H9 (cell line): ENCODE results near the gene ACADSB. TPM values are rescaled to one million over a fixed set of nuclear protein-coding genes. Genes with fewer than 3 reads are reported as not detected.

Experiments used
- DNase-seq: peaks from one replicate; pipeline ENCODE4 v3.0.0-alpha.2; 2017
- H2AFZ ChIP-seq: one replicate; pipeline ENCODE4 v1.6.1; 2013; ENCODE audit warnings: mild to moderate bottlenecking, low read length, control low read depth, moderate library complexity
- H2AK5ac ChIP-seq: 2 replicates; pipeline ENCODE4 v1.6.1; 2013; ENCODE audit warnings: low read length, control low read depth, mixed read lengths; ENCODE audit not compliant: insufficient read length
- H2BK120ac ChIP-seq: one replicate; pipeline ENCODE4 v1.6.1; 2013; ENCODE audit warnings: low read depth, mild to moderate bottlenecking, low read length, control low read depth, inconsistent platforms; ENCODE audit not compliant: poor library complexity, severe bottlenecking
- H2BK12ac ChIP-seq: 2 replicates; pipeline ENCODE4 v1.6.1; 2013; ENCODE audit warnings: low read length, control low read depth, mixed read lengths, low read depth; ENCODE audit not compliant: insufficient read length
- H2BK15ac ChIP-seq: 2 replicates; pipeline ENCODE4 v1.6.1; 2013; ENCODE audit warnings: low read depth, low read length, control low read depth
- H2BK20ac ChIP-seq: one replicate; pipeline ENCODE4 v1.6.1; 2013; ENCODE audit warnings: low read depth, mild to moderate bottlenecking, low read length, control low read depth, inconsistent platforms; ENCODE audit not compliant: poor library complexity, severe bottlenecking
- H2BK5ac ChIP-seq: 2 replicates; pipeline ENCODE4 v1.6.1; 2013; ENCODE audit warnings: low read length, control low read depth, mixed read lengths; ENCODE audit not compliant: insufficient read length
- H3K14ac ChIP-seq: 2 replicates; pipeline ENCODE4 v1.6.1; 2013; ENCODE audit warnings: low read length, control low read depth; ENCODE audit not compliant: insufficient read depth
- H3K18ac ChIP-seq: 2 replicates; pipeline ENCODE4 v1.6.1; 2013; ENCODE audit warnings: low read depth, mild to moderate bottlenecking, mixed read lengths, low read length, control low read depth; ENCODE audit not compliant: insufficient read length
- H3K23ac ChIP-seq: 2 replicates; pipeline ENCODE4 v1.6.1; 2013; ENCODE audit warnings: low read length, control low read depth, mixed read lengths, low read depth; ENCODE audit not compliant: insufficient read length
- H3K23me2 ChIP-seq: 2 replicates; pipeline ENCODE4 v1.6.1; 2013; ENCODE audit warnings: low read depth, mild to moderate bottlenecking, mixed read lengths, low read length, control low read depth; ENCODE audit not compliant: insufficient read length, poor library complexity, severe bottlenecking
- H3K27ac ChIP-seq: 2 replicates; pipeline ENCODE4 v1.5.1; 2013; ENCODE audit warnings: low read length, control low read depth, mixed read lengths, low read depth; ENCODE audit not compliant: insufficient read length
- H3K27me3 ChIP-seq: 2 replicates; pipeline ENCODE4 v1.6.1; 2013; ENCODE audit warnings: low read length, control low read depth, inconsistent platforms; ENCODE audit not compliant: insufficient read depth
- H3K4ac ChIP-seq: 2 replicates; pipeline ENCODE4 v1.6.1; 2013; ENCODE audit warnings: low read depth, mild to moderate bottlenecking, control low read depth, inconsistent platforms, low read length, moderate library complexity
- H3K4me1 ChIP-seq: 2 replicates; pipeline ENCODE4 v1.6.1; 2013; ENCODE audit warnings: low read length, control low read depth, inconsistent platforms; ENCODE audit not compliant: insufficient read depth
- H3K4me2 ChIP-seq: 2 replicates; pipeline ENCODE4 v1.6.1; 2013; ENCODE audit warnings: low read length, control low read depth, mixed read lengths; ENCODE audit not compliant: insufficient read length, insufficient read depth
- H3K56ac ChIP-seq: 2 replicates; pipeline ENCODE4 v1.6.1; 2013; ENCODE audit warnings: low read depth, mild to moderate bottlenecking, mixed read lengths, low read length, control low read depth; ENCODE audit not compliant: insufficient read length
- H3K79me1 ChIP-seq: 2 replicates; pipeline ENCODE4 v1.6.1; 2013; ENCODE audit warnings: low read depth, mild to moderate bottlenecking, moderate library complexity, low read length, control low read depth, inconsistent platforms; ENCODE audit not compliant: insufficient read depth, poor library complexity, severe bottlenecking
- H3K79me2 ChIP-seq: 2 replicates; pipeline ENCODE4 v1.6.1; 2013; ENCODE audit warnings: low read length, control low read depth, inconsistent platforms; ENCODE audit not compliant: insufficient read depth
- H3K9ac ChIP-seq: 2 replicates; pipeline ENCODE4 v1.6.1; 2013; ENCODE audit warnings: low read length, control low read depth, mixed read lengths; ENCODE audit not compliant: insufficient read length; ENCODE audit errors: extremely low read depth
- H3K9me3 ChIP-seq: one replicate; pipeline ENCODE4 v1.6.1; 2013; ENCODE audit warnings: low read depth, low read length, inconsistent platforms; ENCODE audit not compliant: control insufficient read depth
- H3T11ph ChIP-seq: one replicate; pipeline ENCODE4 v1.6.1; 2013; ENCODE audit warnings: mild to moderate bottlenecking, low read length, control low read depth, inconsistent platforms
- H4K20me1 ChIP-seq: one replicate; pipeline ENCODE4 v1.6.1; 2013; ENCODE audit not compliant: control insufficient read depth, insufficient read length, insufficient read depth
- H4K5ac ChIP-seq: 2 replicates; pipeline ENCODE4 v1.6.1; 2013; ENCODE audit warnings: low read depth, mild to moderate bottlenecking, mixed read lengths, low read length, control low read depth; ENCODE audit not compliant: insufficient read length
- H4K8ac ChIP-seq: replicated peaks from 2 replicates; pipeline ENCODE4 v1.6.1; 2013; ENCODE audit warnings: low read length, control low read depth, mixed read lengths, low read depth; ENCODE audit not compliant: insufficient read length
- H4K91ac ChIP-seq: 2 replicates; pipeline ENCODE4 v1.6.1; 2013; ENCODE audit warnings: low read depth, mild to moderate bottlenecking, moderate library complexity, mixed read lengths, low read length, control low read depth; ENCODE audit not compliant: insufficient read length
- H3K27ac Mint-ChIP-seq, 3 experiments: 2 replicates in 2 of 3; 3 replicates in 1 of 3; pipeline ENCODE4 v1.8.0; 2020 to 2021; ENCODE audit warnings: mixed read lengths in 3 of 3, mild to moderate bottlenecking in 1 of 3, moderate library complexity in 1 of 3
- H3K27me3 Mint-ChIP-seq: 2 replicates; pipeline ENCODE4 v1.8.0; 2021; ENCODE audit warnings: low read depth, mild to moderate bottlenecking, moderate library complexity, mixed read lengths
- H3K36me3 Mint-ChIP-seq, 3 experiments: 2 replicates in 2 of 3; 3 replicates in 1 of 3; pipeline ENCODE4 v1.8.0; 2020 to 2021; ENCODE audit warnings: low read depth in 3 of 3, mixed read lengths in 3 of 3; ENCODE audit not compliant: insufficient read depth in 1 of 3
- H3K4me1 Mint-ChIP-seq, 2 experiments: 2 replicates each; pipeline ENCODE4 v1.8.0; 2020; ENCODE audit warnings: mixed read lengths in 2 of 2
- H3K4me3 Mint-ChIP-seq, 2 experiments: 2 replicates in 1 of 2; 3 replicates in 1 of 2; pipeline ENCODE4 v1.8.0; 2020 to 2021; ENCODE audit warnings: mild to moderate bottlenecking in 2 of 2, mixed read lengths in 2 of 2, moderate library complexity in 1 of 2
- H3K9me3 Mint-ChIP-seq, 2 experiments: 2 replicates in 1 of 2; 3 replicates in 1 of 2; pipeline ENCODE4 v1.8.0; 2020; ENCODE audit warnings: mild to moderate bottlenecking in 2 of 2, mixed read lengths in 2 of 2, moderate library complexity in 1 of 2
- WGBS: extraction: QIAGEN DNeasy Blood & Tissue Kit; methylation state at CpG from one replicate; pipeline ENCODE4 v1.1.7; 2013; ENCODE audit warnings: missing lambda C conversion rate, low lambda C conversion rate, mixed read lengths; ENCODE audit not compliant: insufficient read length; ENCODE audit errors: extremely low coverage; 5-methylcytosine and 5-hydroxymethylcytosine counted together
- total RNA-seq: library from RNA; stranded (reverse); gene quantifications from 2 replicates; pipeline ENCODE4 v1.2.1, GENCODE V29; 2021
- TF ChIP-seq, protein P1 (sequence below): fragments of 200-600 bp; sonication (generic); conservative IDR thresholded peaks from 3 replicates; pipeline ENCODE4 v1.8.0; 2021; ENCODE audit warnings: antibody characterized with exemption, mild to moderate bottlenecking

ACADSB gene
- total RNA-seq, 1 experiment from 2014 or later, result 35.1 TPM

GRCh38 chr10:122992031-122992585, 16.7 kb upstream of the ACADSB start:
- H3K9me3 Mint-ChIP-seq, result no peaks in the 10 kb centered on the region
- Histone ChIP-seq H4K91ac (no peak overlapping the region), H3K56ac (no peak overlapping the region), H3K79me1 (no peaks in the 10 kb centered on the region), H3K4me2 (no peak overlapping the region), H2BK120ac (no peak overlapping the region), H2AFZ (no peak overlapping the region), H2BK15ac (no peak overlapping the region), H3K79me2 (no peaks in the 10 kb centered on the region), H4K8ac (no peak overlapping the region), H3K9ac (no peak overlapping the region), H3T11ph (no peak overlapping the region), H3K18ac (no peak overlapping the region), H2BK12ac (no peak overlapping the region), H4K20me1 (no peaks in the 10 kb centered on the region), H3K23me2 (no peaks in the 10 kb centered on the region), H3K14ac (no peak overlapping the region), H4K5ac (no peak overlapping the region), H3K9me3 (no peaks in the 10 kb centered on the region), H3K27ac (no peak overlapping the region), H2AK5ac (no peak overlapping the region), H3K27me3 (no peaks in the 10 kb centered on the region), H3K4ac (no peak overlapping the region), H2BK20ac (no peak overlapping the region), H2BK5ac (no peak overlapping the region), H3K4me1 (no peaks in the 10 kb centered on the region), H3K23ac (no peak overlapping the region)
- TF ChIP-seq, protein P1, sequence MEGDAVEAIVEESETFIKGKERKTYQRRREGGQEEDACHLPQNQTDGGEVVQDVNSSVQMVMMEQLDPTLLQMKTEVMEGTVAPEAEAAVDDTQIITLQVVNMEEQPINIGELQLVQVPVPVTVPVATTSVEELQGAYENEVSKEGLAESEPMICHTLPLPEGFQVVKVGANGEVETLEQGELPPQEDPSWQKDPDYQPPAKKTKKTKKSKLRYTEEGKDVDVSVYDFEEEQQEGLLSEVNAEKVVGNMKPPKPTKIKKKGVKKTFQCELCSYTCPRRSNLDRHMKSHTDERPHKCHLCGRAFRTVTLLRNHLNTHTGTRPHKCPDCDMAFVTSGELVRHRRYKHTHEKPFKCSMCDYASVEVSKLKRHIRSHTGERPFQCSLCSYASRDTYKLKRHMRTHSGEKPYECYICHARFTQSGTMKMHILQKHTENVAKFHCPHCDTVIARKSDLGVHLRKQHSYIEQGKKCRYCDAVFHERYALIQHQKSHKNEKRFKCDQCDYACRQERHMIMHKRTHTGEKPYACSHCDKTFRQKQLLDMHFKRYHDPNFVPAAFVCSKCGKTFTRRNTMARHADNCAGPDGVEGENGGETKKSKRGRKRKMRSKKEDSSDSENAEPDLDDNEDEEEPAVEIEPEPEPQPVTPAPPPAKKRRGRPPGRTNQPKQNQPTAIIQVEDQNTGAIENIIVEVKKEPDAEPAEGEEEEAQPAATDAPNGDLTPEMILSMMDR, result no peak
- H3K27ac Mint-ChIP-seq, result no peak overlapping the region
- WGBS, result no CpG with 5 or more reads among the region's 1 CpG
- no peaks in the 10 kb centered on the region for H3K27me3 Mint-ChIP-seq
- peaks cover 0 to 30% (median 23%) of the 10 kb centered on the region in 3 experiments; a peak in 4 of 7 replicates for H3K36me3 Mint-ChIP-seq
- no peak overlapping the region for H3K4me3 Mint-ChIP-seq
- no peaks in the 10 kb centered on the region for H3K4me1 Mint-ChIP-seq
- DNase-seq, result no peak
